Activated naive CD4-positive, alpha-beta T cell treated with anti-CD3 and anti-CD28 coated beads, Interleukin-2, amount 50 U/mL, for 24 hours (primary cell): ENCODE data around the gene SNX30.

ENCODE experiments used
- H3K27ac Mint-ChIP-seq: one replicate; pipeline ENCODE4 v1.8.0; 2021; ENCODE audit warnings: mild to moderate bottlenecking, mixed read lengths
- H3K27me3 Mint-ChIP-seq: one replicate; pipeline ENCODE4 v1.8.0; 2021; ENCODE audit warnings: mixed read lengths
- H3K36me3 Mint-ChIP-seq: one replicate; pipeline ENCODE4 v1.8.0; 2021; ENCODE audit warnings: mixed read lengths
- H3K4me1 Mint-ChIP-seq: one replicate; pipeline ENCODE4 v1.8.0; 2021; ENCODE audit warnings: mixed read lengths
- H3K4me3 Mint-ChIP-seq: one replicate; pipeline ENCODE4 v1.8.0; 2021; ENCODE audit warnings: mild to moderate bottlenecking, mixed read lengths
- H3K9me3 Mint-ChIP-seq: one replicate; pipeline ENCODE4 v1.8.0; 2021; ENCODE audit warnings: mixed read lengths

The SNX30 gene

DNA sequence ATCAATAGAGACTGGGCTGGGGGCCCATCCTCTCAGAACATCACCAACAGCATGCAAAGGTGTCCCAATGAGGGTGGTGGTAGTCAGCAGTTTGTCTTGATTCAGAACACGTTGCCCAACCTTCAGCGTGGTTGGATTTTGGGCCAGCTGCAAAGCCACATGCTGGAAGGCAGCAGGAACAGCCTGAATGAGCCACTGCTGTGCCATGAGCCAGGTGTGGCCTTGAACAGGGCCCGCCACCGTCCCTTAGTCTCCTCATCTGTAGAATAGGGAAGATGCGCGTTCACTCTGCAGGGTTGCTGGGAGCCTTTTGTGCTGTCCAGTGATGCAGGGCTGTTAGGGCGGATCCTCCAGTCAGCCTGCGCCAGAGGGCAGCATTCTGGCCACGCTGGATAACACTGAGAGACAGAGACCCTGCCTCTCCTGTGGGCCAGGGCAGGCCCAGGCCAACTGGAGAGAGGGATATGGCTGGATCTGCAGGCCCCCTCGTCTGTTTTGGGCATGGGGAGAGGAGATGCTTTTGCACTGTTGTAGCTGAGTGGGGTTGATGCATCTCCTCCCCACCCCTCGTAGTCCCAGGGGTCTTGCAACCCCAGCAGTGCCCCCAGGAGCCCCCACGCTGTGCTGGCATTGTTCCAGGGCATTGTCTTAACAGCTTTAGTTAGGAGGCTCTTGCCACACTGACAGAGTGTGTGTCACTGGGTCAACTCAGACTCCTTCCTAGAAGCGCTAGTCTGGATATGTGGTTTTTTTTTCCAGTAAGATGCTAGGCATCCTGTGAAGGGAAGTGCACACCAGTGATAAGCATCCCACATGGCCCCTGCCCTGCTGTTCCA is 98.0 kb downstream of the SNX30 start:
- Mint-ChIP-seq H3K27ac (no peak overlapping the region), H3K36me3 (peaks cover 7% of the 10 kb centered on the region), H3K4me3 (no peak overlapping the region), H3K4me1 (peaks cover 14% of the 10 kb centered on the region), H3K27me3 (no peaks in the 10 kb centered on the region), H3K9me3 (no peaks in the 10 kb centered on the region)

- Mint-ChIP-seq H3K36me3 (peaks cover 7% of the 10 kb centered on the region), H3K9me3 (no peaks in the 10 kb centered on the region), H3K27ac (no peak overlapping the region), H3K4me3 (no peak overlapping the region), H3K4me1 (peaks cover 7% of the 10 kb centered on the region), H3K27me3 (no peaks in the 10 kb centered on the region)
Measured at GRCh38 chr9:112849363-112849922, 98.9 kb downstream of the SNX30 start.

GRCh38 chr9:112850840-112851239 is 100.3 kb downstream of the SNX30 start:
- Mint-ChIP-seq H3K36me3 (peaks cover 7% of the 10 kb centered on the region), H3K9me3 (no peaks in the 10 kb centered on the region), H3K27ac (no peak overlapping the region), H3K27me3 (no peaks in the 10 kb centered on the region), H3K4me1 (no peaks in the 10 kb centered on the region), H3K4me3 (no peak overlapping the region)

DNA sequence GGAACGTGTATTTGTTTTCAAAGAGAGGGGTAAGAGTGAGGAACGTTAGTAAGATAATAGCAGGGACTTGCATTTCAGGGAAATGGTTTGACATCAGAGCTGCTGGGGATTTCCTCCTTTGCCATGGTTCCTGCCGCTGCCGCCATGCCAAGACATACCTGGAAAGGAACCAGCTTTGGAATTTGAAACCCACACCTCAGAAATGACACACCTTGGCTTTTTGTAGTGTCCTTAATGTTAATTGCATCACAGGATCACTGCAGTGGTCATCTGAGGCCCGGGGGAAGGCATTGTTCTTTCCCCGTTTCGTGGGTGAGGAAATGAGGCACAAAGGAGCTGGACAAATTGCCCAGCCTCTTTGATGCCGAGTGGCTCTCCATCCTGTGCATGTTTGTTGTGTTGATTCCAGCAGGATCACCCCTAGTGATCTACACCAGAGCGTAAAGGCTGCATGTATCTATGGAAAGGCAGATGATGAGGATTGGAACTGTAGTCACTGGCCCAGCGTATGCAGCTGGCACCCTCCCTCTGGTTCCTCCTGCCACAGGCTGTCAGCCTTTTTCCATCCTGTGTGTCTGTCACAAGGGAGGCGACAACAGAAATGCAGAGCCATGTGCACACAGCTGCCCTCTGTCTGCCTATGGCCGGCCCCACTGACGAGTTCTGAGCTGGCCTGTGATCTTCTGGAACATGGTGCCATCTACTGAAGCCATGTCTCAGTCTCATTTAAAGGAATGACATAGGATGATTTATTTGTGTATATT is 102.4 kb downstream of the SNX30 start:
- no peaks in the 10 kb centered on the region for H3K9me3 Mint-ChIP-seq
- H3K27me3 Mint-ChIP-seq: no peaks in the 10 kb centered on the region
- no peak overlapping the region for H3K27ac Mint-ChIP-seq
- H3K4me3 Mint-ChIP-seq: no peak overlapping the region
- peaks cover 3% of the 10 kb centered on the region for H3K4me1 Mint-ChIP-seq
- H3K36me3 Mint-ChIP-seq: peaks cover 7% of the 10 kb centered on the region

- H3K4me1 Mint-ChIP-seq: peaks cover 4% of the 10 kb centered on the region
- H3K27ac Mint-ChIP-seq: no peak overlapping the region
- peaks cover 7% of the 10 kb centered on the region for H3K36me3 Mint-ChIP-seq
- no peak overlapping the region for H3K4me3 Mint-ChIP-seq
- no peaks in the 10 kb centered on the region for H3K27me3 Mint-ChIP-seq
- no peaks in the 10 kb centered on the region for H3K9me3 Mint-ChIP-seq
Measured at GRCh38 chr9:112853882-112854585, 103.5 kb downstream of the SNX30 start.

DNA sequence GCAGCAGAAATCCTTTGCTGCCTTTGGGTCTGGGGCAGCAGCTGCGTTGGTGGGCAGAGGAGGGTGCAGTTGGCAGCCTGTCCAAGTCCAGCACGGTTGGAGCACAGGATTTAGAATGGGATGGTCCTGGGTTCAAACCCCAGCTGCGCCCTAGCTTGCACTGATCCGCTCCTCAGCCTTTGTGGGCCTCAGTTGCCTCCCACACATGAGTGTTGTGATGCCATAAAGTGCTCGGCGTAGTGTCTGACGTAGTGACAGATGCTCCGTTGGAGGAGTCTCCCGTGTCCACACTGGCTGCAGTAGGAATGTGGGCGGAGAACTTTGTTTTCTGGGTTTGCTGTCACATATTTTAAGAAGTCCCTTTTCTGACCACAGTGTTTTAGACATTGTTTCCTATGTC is 104.1 kb downstream of the SNX30 start:
- Mint-ChIP-seq H3K36me3 (peaks cover 7% of the 10 kb centered on the region), H3K27ac (no peak overlapping the region), H3K4me3 (no peak overlapping the region), H3K4me1 (peaks cover 4% of the 10 kb centered on the region), H3K27me3 (no peaks in the 10 kb centered on the region), H3K9me3 (no peaks in the 10 kb centered on the region)

- Mint-ChIP-seq H3K36me3 (peaks cover 4% of the 10 kb centered on the region), H3K4me3 (no peak overlapping the region), H3K27ac (no peak overlapping the region), H3K27me3 (no peaks in the 10 kb centered on the region), H3K4me1 (peaks cover 4% of the 10 kb centered on the region), H3K9me3 (no peaks in the 10 kb centered on the region)
Measured at GRCh38 chr9:112856200-112856599, 105.6 kb downstream of the SNX30 start.

DNA sequence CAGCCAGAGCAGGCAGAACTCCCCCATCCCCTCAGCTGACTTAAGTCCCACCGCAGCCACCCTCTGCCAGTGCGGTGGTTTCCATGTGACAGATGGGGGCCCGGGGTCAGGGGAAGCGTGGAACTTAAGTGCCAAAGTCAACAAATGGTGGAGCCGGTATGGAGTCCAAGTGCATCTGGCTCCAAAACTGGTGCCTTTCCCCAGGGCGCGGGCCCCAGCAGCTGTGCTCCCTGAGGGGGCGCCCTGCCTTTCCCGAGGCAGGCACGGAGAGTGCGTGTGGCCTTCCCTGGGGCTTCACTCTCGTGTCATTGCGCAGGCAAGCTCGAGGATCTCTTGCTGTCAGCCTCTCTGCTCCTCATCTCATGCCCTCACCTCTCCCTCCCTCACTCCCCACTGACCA is 106.3 kb downstream of the SNX30 start:
- no peak overlapping the region for H3K27ac Mint-ChIP-seq
- H3K4me3 Mint-ChIP-seq: no peak overlapping the region
- H3K36me3 Mint-ChIP-seq: peaks cover 3% of the 10 kb centered on the region
- peaks cover 4% of the 10 kb centered on the region for H3K4me1 Mint-ChIP-seq
- no peaks in the 10 kb centered on the region for H3K27me3 Mint-ChIP-seq
- H3K9me3 Mint-ChIP-seq: no peaks in the 10 kb centered on the region

DNA sequence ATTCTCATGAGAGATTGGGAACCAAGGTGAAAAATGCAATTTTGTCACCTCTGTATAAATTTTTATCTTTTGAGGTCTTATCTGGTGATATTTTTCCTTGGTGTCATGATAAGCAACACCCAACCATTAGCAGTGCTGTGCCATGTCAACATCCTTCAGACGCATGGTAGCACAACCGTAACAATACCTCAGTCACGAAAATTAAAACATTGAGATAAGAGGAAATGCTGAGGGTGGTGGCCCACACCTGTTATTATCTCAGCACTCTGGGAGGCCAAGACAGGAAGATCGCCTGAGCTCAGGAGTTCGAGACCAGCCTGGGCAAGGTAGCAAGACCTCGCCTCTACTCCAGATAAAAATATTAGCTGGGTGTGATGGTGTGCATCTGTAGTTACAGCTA is 107.4 kb downstream of the SNX30 start:
- peaks cover under 1% of the 10 kb centered on the region for H3K36me3 Mint-ChIP-seq
- H3K4me3 Mint-ChIP-seq: no peak overlapping the region
- no peaks in the 10 kb centered on the region for H3K27me3 Mint-ChIP-seq
- H3K9me3 Mint-ChIP-seq: no peaks in the 10 kb centered on the region
- no peak overlapping the region for H3K27ac Mint-ChIP-seq
- H3K4me1 Mint-ChIP-seq: peaks cover 4% of the 10 kb centered on the region

GRCh38 chr9:112858625-112859147 is 108.1 kb downstream of the SNX30 start:
- H3K9me3 Mint-ChIP-seq: no peaks in the 10 kb centered on the region
- H3K27me3 Mint-ChIP-seq: no peaks in the 10 kb centered on the region
- peaks cover 4% of the 10 kb centered on the region for H3K4me1 Mint-ChIP-seq
- no peak overlapping the region for H3K27ac Mint-ChIP-seq
- H3K4me3 Mint-ChIP-seq: no peak overlapping the region
- H3K36me3 Mint-ChIP-seq: no peaks in the 10 kb centered on the region

DNA sequence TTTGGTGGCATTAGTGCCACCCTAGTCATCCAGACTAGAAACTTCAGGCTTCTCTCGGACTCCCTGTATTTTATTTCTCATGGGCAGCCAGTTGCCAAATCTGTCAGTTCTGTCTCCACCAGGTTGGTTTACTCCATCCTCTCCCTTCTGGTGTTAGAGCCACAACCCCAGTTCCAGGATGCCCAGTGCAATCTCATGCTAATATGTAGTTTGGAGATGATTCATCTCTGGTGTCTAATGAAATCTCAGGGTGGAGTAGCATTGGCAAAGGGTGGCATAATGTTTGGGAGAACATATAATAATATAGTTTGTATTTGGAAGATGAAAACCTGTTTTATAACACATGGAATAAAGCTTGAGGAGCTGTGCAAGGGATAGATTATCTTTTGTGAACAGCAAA is 109.9 kb downstream of the SNX30 start:
- Mint-ChIP-seq H3K4me1 (peaks cover 4% of the 10 kb centered on the region), H3K9me3 (no peaks in the 10 kb centered on the region), H3K4me3 (no peak overlapping the region), H3K36me3 (no peaks in the 10 kb centered on the region), H3K27ac (no peak overlapping the region), H3K27me3 (no peaks in the 10 kb centered on the region)

- Mint-ChIP-seq H3K36me3 (peaks cover 5% of the 10 kb centered on the region), H3K4me3 (no peak overlapping the region), H3K27ac (no peak overlapping the region), H3K27me3 (no peaks in the 10 kb centered on the region), H3K9me3 (no peaks in the 10 kb centered on the region), H3K4me1 (peaks cover 4% of the 10 kb centered on the region)
Measured at GRCh38 chr9:112861155-112861554, 110.6 kb downstream of the SNX30 start.

DNA sequence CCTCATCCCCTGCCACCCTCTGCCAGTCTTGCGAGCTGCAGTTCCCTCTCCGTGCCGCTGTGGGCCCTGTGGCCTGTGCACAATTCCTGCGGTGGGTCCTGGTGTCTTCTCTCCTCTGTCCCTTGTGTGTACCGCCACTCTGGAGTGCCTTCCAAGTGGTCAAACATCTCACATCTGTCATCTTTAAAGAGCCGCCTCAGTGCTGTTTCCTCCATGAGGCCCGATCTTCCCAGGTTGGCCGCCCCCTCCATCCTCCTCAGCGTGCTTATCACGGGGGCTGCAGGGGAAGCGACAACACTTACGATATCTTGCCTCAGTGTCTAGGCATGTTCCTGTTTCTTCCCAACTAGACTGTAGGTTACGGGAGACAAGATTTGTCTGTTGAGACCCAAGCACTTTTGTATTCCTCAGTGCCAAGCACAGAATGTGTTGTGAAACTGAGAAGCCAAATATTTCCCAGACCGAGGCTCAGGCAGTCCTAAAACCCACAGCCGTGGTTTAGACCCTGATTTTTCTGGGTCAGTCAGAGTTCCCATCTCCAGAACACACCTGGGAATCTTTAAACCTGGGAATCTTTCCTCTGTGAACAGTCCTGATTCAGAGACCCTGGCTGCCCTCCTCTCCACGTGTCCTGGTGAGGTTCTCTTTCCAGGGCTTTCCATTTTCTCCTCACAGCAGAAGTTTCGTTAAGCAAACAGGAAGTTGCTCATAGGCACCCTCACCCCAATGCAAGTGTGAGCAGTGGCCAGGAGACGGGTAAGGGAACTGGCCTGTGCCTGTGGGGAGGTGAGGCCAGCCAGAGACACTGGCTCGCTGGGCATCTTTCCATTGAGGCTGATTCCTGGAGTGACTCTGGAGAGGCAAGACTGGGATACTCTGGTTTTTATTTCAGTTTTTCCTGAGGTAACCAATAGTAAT is 111.3 kb downstream of the SNX30 start:
- Mint-ChIP-seq H3K9me3 (no peaks in the 10 kb centered on the region), H3K36me3 (peaks cover 5% of the 10 kb centered on the region), H3K4me3 (no peak overlapping the region), H3K27ac (no peak overlapping the region), H3K4me1 (peaks cover 4% of the 10 kb centered on the region), H3K27me3 (no peaks in the 10 kb centered on the region)

- Mint-ChIP-seq H3K4me1 (no peaks in the 10 kb centered on the region), H3K4me3 (no peak overlapping the region), H3K27ac (no peak overlapping the region), H3K27me3 (no peaks in the 10 kb centered on the region), H3K36me3 (peaks cover 8% of the 10 kb centered on the region), H3K9me3 (no peaks in the 10 kb centered on the region)
Measured at GRCh38 chr9:112863214-112863613, 112.7 kb downstream of the SNX30 start.
